GM19463 (cell line): ENCODE results near the gene SLC41A3.
"Not testable (repeated sequence)": the region's sequence is repeated elsewhere in the genome, so short reads cannot be mapped to it uniquely, and the experiment has no call there.

Experiments used
- ATAC-seq: cut with Tn5 transposase; IDR thresholded peaks from one replicate; pipeline ENCODE4 v1.9.1; 2021; ENCODE audit warnings: mild to moderate bottlenecking, moderate library complexity; ENCODE audit not compliant: unreplicated experiment

SLC41A3 gene

DNA sequence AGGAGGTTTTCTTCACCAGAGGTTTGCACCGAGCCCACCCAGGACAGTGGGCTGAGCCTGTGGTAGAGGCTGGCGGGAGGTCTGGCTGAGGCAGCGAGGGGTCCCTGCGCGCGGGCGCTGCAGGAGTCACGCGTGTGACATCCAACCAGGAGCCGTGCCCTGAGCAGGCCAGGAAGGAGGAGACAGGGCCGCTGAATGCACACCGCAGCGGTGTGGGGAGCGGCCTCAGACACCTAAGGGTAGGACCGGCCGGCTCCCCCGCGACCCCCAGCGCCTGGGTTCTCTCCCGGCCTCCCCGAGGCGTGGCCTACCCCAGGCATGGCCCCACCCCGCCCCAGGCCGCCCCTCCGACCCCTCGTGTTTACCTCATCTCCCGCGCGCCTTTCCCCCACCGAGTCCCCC lies 412 bp downstream of the SLC41A3 start:
- peak; percentile 40 for ATAC-seq

DNA sequence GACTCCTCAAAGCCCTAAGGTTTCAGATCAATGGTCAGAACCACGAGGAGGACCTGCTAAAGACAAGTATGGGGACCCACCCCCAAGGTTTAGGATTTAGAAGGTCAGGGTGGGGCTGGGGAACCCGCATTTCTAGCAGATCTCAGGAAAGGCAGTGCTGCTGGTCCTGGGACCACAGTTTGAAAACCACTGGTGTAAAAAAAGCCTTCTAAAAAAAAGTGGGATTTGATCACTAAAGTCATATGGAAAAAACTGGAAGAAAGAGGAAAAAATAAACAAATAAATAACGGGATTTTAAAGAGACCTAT lies 832 bp downstream of the SLC41A3 start:
- ATAC-seq, result no peak

DNA sequence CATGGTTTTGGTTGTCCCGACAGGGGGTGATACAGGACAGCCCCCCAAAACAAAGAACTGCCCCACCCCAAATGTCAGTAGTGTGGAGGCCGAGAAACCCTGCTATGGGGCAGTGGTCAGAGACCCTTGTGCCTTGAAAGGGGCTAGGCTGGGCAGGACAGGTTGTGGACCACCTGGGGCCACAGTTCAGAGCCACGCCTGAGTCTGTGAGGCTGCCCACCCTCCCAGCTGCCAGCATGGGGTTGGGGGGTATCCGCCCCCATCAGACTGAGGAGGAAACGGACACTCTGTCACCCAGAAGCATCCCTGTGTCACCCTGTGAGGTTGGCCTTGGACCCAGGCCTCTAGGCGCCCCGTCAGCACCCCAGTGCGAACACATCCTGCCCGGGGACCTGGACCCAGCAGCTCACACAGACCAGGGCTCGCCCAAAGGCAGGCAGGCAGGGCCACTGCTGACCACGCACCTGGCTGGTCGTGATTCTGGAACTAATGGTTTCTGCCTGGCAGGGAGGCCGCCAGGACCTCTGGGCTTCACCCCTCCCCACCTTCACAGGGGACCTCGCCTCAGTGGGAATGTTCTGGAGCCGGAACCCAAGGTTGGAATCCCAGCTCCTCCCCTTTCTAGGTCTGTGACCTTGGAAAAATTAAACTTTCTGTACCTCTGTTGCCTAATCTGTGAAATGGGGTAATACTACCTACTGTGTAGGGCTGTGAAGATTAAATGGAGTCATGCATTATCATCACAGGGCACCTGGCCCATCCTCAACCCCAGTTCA lies 1.4 kb downstream of the SLC41A3 start:
- ATAC-seq, result no peak

GRCh38 chr3:126081618-126082361 lies 2.1 kb downstream of the SLC41A3 start:
- ATAC-seq, result no peak

DNA sequence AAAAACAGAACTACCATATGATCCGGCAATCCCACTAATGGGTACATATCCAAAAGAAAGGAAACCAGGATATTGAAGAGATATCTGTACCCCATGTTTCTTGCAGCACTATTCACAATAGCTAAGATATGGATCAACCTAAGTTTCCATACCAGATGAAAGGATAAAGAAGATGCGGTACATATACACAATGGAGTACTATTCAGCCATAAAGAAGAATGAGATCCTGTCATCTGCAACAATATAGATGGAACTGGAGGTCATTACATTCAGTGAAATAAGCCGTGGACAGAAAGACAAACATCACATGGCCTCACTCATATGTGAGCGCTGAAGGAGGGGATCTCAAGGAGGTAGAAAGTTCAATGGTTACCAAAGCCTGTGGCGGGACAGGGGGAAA lies 3.0 kb downstream of the SLC41A3 start:
- no peak for ATAC-seq

DNA sequence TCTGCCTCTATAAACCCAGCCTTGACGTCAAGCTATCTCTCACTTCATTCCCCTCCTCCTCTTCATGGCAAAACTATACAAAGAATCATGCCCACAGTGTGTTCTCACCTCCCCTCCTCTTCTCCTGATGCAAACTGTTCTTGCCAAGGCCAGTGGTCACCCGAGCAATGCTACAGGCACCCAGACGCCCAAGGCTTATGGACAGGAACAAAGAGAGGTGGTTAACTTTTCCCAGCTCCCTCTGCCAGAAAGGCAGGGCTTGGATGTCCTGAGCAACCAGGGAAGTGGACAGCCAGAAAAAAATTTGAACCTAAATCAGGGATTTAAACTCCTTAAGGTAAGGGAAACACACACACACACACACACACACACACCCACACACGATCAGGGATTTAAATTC lies 5.1 kb downstream of the SLC41A3 start:
- ATAC-seq, result no peak

DNA sequence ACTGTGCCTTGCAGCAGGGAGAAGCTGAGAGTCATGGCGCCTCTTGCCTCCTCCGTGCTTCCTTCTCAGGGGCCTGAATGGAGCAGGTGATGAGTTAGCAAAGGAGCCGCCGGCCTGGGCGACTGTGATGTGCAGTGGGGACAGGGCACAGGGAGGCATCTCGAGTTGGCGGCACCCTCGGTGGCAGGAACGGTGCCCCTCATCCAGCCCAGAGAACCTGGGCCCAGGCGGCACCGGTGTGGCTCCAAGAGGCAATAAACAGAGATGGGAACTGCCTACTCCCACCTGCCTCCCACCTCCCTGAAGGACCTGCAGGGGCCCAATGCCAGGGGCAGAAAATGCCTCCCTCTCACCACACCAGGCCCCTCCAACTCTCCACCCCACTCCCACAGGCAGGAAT lies 6.2 kb downstream of the SLC41A3 start:
- ATAC-seq, result no peak

- ATAC-seq, result no peak
These were observed 7.8 kb downstream of the SLC41A3 start for GRCh38 chr3:126076140-126076539.

DNA sequence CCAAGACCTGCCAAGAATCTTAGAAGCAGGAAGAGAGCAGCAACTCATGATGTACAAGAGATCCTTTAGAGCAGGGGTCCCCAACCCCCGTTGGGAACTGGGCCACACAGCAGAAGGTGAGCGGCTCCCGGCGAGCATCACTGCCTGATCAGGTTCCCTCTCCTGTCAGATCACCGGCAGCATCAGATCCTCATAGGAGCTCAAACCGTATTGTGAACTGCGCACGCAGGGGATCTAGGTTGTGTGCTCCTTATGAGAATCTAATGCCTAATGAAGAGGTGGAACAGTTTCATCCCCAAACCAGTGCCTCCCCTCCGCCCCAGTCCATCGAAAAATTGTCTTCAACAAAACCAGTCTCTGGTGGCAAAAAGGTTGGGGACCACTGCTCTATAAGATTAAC lies 13.8 kb downstream of the SLC41A3 start:
- no peak for ATAC-seq

DNA sequence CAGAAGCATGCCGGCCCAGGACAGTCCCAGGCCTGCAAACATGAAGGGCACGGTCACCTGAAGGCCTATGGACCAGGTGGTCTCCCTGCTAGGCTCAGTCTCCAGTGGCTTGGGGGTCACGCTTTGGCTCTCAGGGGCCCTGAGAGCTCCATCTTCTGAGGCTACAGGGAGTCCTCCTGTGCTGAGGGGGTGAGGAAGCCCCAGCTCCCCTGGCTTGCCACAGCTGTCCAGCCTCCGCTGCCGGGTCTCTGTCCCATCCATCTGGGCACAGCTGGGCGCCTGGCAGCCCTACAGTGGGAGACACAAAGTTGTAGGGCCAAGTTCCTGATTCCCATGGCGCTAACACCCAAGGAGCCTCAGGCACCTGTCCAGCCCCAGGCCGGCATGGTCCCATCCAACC lies 16.0 kb downstream of the SLC41A3 start:
- ATAC-seq, result no peak

GRCh38 chr3:126066676-126067075 lies 17.2 kb downstream of the SLC41A3 start:
- not testable (repeated sequence) for ATAC-seq

GRCh38 chr3:126065876-126066275 lies 18.0 kb downstream of the SLC41A3 start:
- ATAC-seq, result no peak

DNA sequence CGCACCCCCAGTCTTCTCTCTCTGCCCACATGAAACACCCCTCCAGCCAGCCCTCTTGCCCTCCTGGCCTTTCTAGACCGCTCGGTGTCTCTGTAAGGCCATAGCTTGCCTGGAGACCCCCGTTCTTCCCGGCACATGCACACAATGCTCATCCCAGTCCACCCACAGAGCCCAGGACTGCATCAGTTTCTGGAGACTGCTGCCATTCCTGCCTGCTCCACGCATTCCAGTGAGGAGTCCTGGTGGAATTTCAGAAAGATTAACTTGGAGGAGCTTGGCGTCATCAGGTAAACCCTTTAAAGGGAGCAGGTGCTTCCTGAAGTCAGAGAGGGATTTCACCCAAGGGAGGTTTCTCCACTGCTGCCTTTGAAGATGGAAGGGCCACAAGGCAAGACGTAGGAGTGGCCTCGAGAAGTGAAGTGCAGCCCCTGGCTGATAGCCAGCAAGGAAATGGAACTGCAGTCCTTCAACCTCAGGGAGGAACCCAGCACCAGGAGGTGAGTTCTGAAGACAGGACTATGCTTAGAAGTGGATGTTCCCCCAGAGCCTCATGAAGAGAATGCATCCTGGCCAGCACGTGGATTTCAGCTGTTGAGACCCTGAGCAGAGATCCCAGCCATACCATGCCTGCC lies 19.2 kb downstream of the SLC41A3 start:
- no peak for ATAC-seq

GRCh38 chr3:126063358-126063965 lies 20.5 kb downstream of the SLC41A3 start:
- no peak for ATAC-seq

DNA sequence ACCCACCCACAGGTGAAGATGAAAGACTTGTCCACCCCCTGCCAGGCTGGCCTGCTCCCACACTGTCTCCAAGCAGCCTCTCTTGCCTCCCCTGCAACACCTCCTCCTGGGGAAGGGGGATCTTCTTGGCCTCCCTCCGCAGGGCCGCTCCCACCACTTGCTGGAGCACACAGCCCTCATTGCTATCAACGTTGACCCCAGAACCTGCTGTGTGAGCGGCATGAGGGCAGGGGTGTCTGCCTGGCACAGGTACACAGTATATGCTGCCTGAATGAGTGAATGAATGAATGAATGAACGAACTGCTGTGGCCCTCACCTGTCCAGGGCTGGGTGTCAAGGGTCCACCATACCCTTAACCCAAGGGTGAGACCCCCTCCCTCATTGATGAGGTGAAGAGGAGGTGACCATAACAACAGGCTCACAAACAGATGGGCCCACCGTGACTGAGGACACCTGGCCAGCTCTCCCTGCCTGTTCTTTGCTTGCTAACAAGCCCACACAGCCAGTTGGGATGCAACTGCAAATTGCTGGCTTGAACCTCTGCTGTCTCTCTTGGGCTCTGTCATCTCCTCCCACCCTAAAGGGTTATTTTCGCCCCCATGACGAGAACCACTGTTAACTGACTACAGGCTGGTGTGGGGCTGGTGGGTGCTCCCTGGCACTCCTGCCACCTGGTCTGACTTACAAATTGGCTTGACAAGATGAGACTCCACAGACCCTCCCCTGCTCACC lies 22.5 kb downstream of the SLC41A3 start:
- ATAC-seq, result no peak

DNA sequence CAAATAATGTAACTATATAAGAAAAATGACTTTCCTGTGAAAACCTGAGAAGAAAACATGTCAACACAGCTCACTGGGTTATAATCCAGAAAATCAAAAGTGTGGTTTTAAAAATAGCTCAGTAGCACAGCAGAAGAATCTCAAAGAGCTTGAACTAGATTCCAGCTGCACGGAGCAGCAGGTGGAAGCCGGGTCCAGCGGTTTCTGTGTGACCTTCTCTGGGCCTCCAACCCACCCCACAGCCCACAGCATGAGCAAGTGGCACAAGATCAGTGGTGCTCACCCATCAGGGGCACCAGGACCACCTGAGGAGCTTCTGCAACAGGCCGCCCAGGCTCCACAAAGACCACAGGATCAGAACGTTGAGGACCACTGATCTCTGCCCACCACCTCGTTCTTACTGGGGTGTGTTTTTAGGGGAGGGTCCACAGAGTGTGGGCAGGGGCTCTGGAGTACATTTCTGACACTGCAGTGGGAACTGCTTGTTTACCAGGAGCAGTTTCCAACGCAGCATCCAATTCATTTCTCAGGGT lies 23.2 kb downstream of the SLC41A3 start:
- ATAC-seq, result no peak

DNA sequence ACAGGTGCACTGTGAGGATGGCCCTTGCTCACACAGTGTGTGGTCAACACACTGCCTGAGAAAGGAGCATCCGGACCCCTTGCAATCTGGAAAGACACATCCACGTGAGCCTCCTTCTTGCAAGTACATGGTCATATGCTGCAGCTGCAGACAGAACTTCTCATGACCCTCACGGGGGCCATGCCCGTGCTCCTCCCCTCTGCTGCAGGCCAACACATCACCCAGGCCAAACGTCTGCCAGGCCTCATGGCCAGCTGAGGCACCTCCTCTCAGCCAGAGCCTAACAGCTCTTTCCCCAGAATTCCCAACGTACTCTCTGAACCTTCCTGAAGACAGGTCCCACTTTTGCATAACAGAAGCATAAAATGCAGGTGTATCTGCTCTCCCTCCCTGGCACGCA lies 25.3 kb downstream of the SLC41A3 start:
- ATAC-seq, result no peak

DNA sequence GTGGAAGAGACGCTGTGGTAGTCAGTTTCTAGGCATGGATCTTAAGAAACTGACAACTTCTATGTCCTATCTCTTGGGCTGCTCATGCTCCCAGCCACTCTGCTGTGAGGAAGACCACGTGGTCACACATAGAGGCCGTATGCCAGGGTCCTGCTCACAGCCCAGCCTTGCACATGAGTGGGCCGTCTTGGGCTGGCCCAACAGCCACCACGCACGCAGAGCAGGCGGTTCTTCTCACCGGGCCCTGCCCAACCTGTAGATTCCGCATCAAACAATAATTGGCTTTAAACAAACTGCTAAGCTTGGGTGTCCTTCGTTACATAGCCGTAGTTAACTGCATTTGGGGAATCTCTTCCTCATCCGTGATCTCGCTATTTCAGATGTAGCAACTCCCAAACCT lies 26.0 kb downstream of the SLC41A3 start:
- ATAC-seq, result no peak

- no peak for ATAC-seq
These were observed 26.5 kb downstream of the SLC41A3 start for GRCh38 chr3:126057501-126057819.

- no peak for ATAC-seq
These were observed 27.0 kb downstream of the SLC41A3 start for GRCh38 chr3:126056681-126057500.
